Loucy (cell line): ENCODE measurements around the gene LAMA5.

Experiments used
- H2AFZ ChIP-seq: fragments of 200-600 bp; sonication (generic); 2 replicates; pipeline ENCODE4 v1.6.0; 2016; ENCODE audit warnings: antibody characterized with exemption, mild to moderate bottlenecking, low read length, moderate library complexity
- H3F3A ChIP-seq: fragments of 200-600 bp; 2 replicates; pipeline ENCODE4 v1.6.0; 2016; ENCODE audit warnings: antibody characterized with exemption, low read depth, mild to moderate bottlenecking
- H3K27me3 ChIP-seq: fragments of 200-600 bp; sonication (generic); 2 replicates; pipeline ENCODE4 v1.6.1; 2014; ENCODE audit warnings: low read length, mild to moderate bottlenecking; ENCODE audit not compliant: insufficient read depth, poor library complexity, severe bottlenecking
- H3K36me3 ChIP-seq: fragments of 200-600 bp; sonication (generic); 2 replicates; pipeline ENCODE4 v1.6.1; 2016; ENCODE audit warnings: low read length; ENCODE audit not compliant: insufficient read depth
- H3K4me1 ChIP-seq: fragments of 200-600 bp; sonication (generic); 2 replicates; pipeline ENCODE4 v1.5.1; 2014; ENCODE audit warnings: low read length, mild to moderate bottlenecking; ENCODE audit not compliant: insufficient read depth, poor library complexity, severe bottlenecking
- H3K4me2 ChIP-seq: fragments of 200-600 bp; sonication (generic); 2 replicates; pipeline ENCODE4 v1.6.0; 2014; ENCODE audit warnings: antibody characterized with exemption, low read length, low read depth, mild to moderate bottlenecking; ENCODE audit not compliant: poor library complexity, severe bottlenecking
- H3K4me3 ChIP-seq: fragments of 200-600 bp; sonication (generic); 2 replicates; pipeline ENCODE4 v1.5.1; 2014; ENCODE audit warnings: low read length, mild to moderate bottlenecking, mixed read lengths; ENCODE audit not compliant: poor library complexity, severe bottlenecking
- H3K79me2 ChIP-seq: fragments of 200-600 bp; sonication (generic); 2 replicates; pipeline ENCODE4 v1.6.1; 2014; ENCODE audit warnings: low read length; ENCODE audit not compliant: insufficient read depth
- H3K9ac ChIP-seq: fragments of 200-600 bp; sonication (generic); 2 replicates; pipeline ENCODE4 v1.6.0; 2014; ENCODE audit warnings: mild to moderate bottlenecking, low read depth, low read length, moderate library complexity; ENCODE audit not compliant: poor library complexity, severe bottlenecking
- H3K9me2 ChIP-seq: fragments of 200-600 bp; sonication (generic); replicated peaks from 2 replicates; pipeline ENCODE4 v1.6.1; 2016; ENCODE audit warnings: low read depth, low read length, mixed read lengths
- H3K9me3 ChIP-seq: fragments of 200-600 bp; sonication (generic); 2 replicates; pipeline ENCODE4 v1.6.1; 2014; ENCODE audit warnings: mild to moderate bottlenecking, antibody characterized with exemption, low read length, low read depth; ENCODE audit not compliant: insufficient read depth
- H4K20me1 ChIP-seq: fragments of 200-600 bp; sonication (generic); 2 replicates; pipeline ENCODE4 v1.6.0; 2014; ENCODE audit warnings: antibody characterized with exemption, low read length, mild to moderate bottlenecking; ENCODE audit not compliant: insufficient read depth, poor library complexity, severe bottlenecking
- CTCF ChIP-seq: fragments of 200-600 bp; sonication (generic); conservative IDR thresholded peaks from 2 replicates; pipeline ENCODE4 v1.5.1; 2014; ENCODE audit warnings: mild to moderate bottlenecking, antibody characterized with exemption, low read length
- EZH2phosphoT487 ChIP-seq: fragments of 200-600 bp; IDR thresholded peaks from 2 replicates; pipeline ENCODE4 v1.6.1; 2018; ENCODE audit warnings: antibody characterized with exemption, mild to moderate bottlenecking, moderate library complexity, borderline replicate concordance

The LAMA5 gene

GRCh38 chr20:62404761-62405107, 37.6 kb upstream of the LAMA5 start:
- peak overlapping the region; percentile 23 for H3K9ac ChIP-seq
- H3K79me2 ChIP-seq, result peaks cover 28% of the 10 kb centered on the region
- no peaks in the 10 kb centered on the region for H3K9me2 ChIP-seq
- H3F3A ChIP-seq, result no peaks in the 10 kb centered on the region
- no peaks in the 10 kb centered on the region for H3K27me3 ChIP-seq
- peak overlapping the region; percentile 85 for H3K4me2 ChIP-seq
- peak overlapping the region; percentile 87 for H3K4me3 ChIP-seq
- no peaks in the 10 kb centered on the region for H3K9me3 ChIP-seq
- no peak overlapping the region for H2AFZ ChIP-seq
- TF ChIP-seq CTCF (no peak), EZH2phosphoT487 (no peak)
- no peaks in the 10 kb centered on the region for H3K36me3 ChIP-seq
- H4K20me1 ChIP-seq, result peaks cover 11% of the 10 kb centered on the region
- H3K4me1 ChIP-seq, result peaks cover 26% of the 10 kb centered on the region

DNA sequence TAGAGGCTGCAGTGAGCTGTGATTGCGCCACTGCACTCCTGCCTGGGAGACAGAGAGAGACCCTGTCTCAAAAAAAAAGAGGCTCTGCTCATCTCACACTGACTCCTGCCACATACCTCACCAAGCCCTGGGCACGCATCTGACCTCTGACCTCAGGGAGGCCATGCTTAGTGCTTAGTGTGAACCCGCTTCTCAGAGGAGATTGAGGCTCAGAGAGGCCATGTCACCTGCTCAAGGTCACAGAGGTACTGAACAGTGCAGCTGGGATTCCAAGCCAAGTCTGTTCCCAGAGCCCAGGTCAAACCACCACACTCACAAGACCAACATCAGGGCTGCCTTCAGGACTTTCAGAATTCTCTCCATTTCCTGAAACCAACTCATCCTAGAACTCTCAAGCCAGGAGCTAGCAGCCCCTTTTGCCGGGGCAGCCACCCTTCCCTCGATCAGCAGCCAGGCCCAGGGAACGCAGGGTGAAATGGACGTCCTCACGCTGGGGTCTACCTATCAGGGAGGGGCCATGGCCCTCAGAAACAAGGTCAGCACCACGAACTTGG, 37.1 kb upstream of the LAMA5 start:
- H3K79me2 ChIP-seq, result peaks cover 28% of the 10 kb centered on the region
- peak overlapping the region; percentile 85 for H3K4me2 ChIP-seq
- peaks cover 24% of the 10 kb centered on the region for H3K4me1 ChIP-seq

GRCh38 chr20:62403331-62403730, 36.2 kb upstream of the LAMA5 start:
- Histone ChIP-seq H3K9me2 (no peaks in the 10 kb centered on the region), H3K27me3 (no peaks in the 10 kb centered on the region), H3K4me1 (peaks cover 24% of the 10 kb centered on the region), H3K4me2 (no peak overlapping the region), H4K20me1 (peaks cover 11% of the 10 kb centered on the region), H2AFZ (no peak overlapping the region), H3K79me2 (peaks cover 28% of the 10 kb centered on the region), H3K36me3 (no peaks in the 10 kb centered on the region), H3K4me3 (no peak overlapping the region), H3F3A (no peaks in the 10 kb centered on the region), H3K9ac (no peak overlapping the region), H3K9me3 (no peaks in the 10 kb centered on the region)
- TF ChIP-seq EZH2phosphoT487 (no peak), CTCF (no peak)

More for the DNA sequence above, 37.1 kb upstream of the LAMA5 start:
- no peak for TF ChIP-seq EZH2phosphoT487
- no peak for TF ChIP-seq CTCF
- Histone ChIP-seq H3K4me3 (no peak overlapping the region), H3K9me3 (no peaks in the 10 kb centered on the region), H4K20me1 (peaks cover 11% of the 10 kb centered on the region), H3F3A (no peaks in the 10 kb centered on the region), H3K9me2 (no peaks in the 10 kb centered on the region), H2AFZ (no peak overlapping the region), H3K36me3 (no peaks in the 10 kb centered on the region), H3K9ac (peak overlapping the region; percentile 23), H3K27me3 (no peaks in the 10 kb centered on the region)
